H1 (cell line): ENCODE results near the gene CIDEA. TPM values are rescaled to one million over a fixed set of nuclear protein-coding genes. Genes with fewer than 3 reads are reported as not detected.

Experiments
- CTCF ChIA-PET: fragments of 300-600 bp; sonication (Branson Sonifier 250); formaldehyde crosslinking; loops from one replicate; lab custom pipeline; 2021; ENCODE audit not compliant: partially characterized antibody; lab: Charles Lee
- POLR2A ChIA-PET: fragments of 300-600 bp; sonication (Branson Sonifier 250); formaldehyde crosslinking; loops from one replicate; lab custom pipeline; 2021; ENCODE audit warnings: inconsistent platforms; ENCODE audit not compliant: partially characterized antibody; lab: Charles Lee
- DNase-seq, 2 experiments: peaks; one replicate each; pipeline versions ENCODE4 v3.0.0 to v3.0.0-alpha.2; 2010 to 2022; ENCODE audit warnings: low spot score in 2 of 2, low read depth in 1 of 2, mixed read lengths in 1 of 2
- FAIRE-seq: peaks from 2 replicates; lab custom pipeline; 2011; peaks lifted over from hg19 to GRCh38; lab: Jason Lieb, UNC
- H2AFZ ChIP-seq: 2 replicates; pipeline ENCODE4 v1.8.1; 2012; ENCODE audit warnings: low read length, inconsistent platforms
- H2AK5ac ChIP-seq: 2 replicates; pipeline ENCODE4 v1.6.1; 2013; ENCODE audit warnings: low read depth, low read length
- H2BK120ac ChIP-seq: replicated peaks from 2 replicates; pipeline ENCODE3; 2013; ENCODE audit warnings: low read depth, low read length, inconsistent platforms
- H2BK12ac ChIP-seq: 2 replicates; pipeline ENCODE4 v1.6.1; 2013; ENCODE audit warnings: low read depth, low read length
- H2BK15ac ChIP-seq: 2 replicates; pipeline ENCODE4 v1.6.1; 2013; ENCODE audit warnings: low read length
- H2BK20ac ChIP-seq: 2 replicates; pipeline ENCODE4 v1.6.1; 2013; ENCODE audit warnings: low read length
- H2BK5ac ChIP-seq: 2 replicates; pipeline ENCODE4 v1.6.1; 2013; ENCODE audit warnings: low read depth, low read length
- H3K14ac ChIP-seq: 2 replicates; pipeline ENCODE4 v1.6.1; 2013; ENCODE audit warnings: inconsistent platforms; ENCODE audit not compliant: insufficient read length
- H3K18ac ChIP-seq: 2 replicates; pipeline ENCODE4 v1.6.1; 2013; ENCODE audit warnings: low read length; ENCODE audit errors: extremely low read depth
- H3K23ac ChIP-seq: 2 replicates; pipeline ENCODE4 v1.6.1; 2013; ENCODE audit warnings: inconsistent platforms; ENCODE audit not compliant: insufficient read length
- H3K23me2 ChIP-seq: 2 replicates; pipeline ENCODE4 v1.6.1; 2013; ENCODE audit warnings: low read depth, low read length
- H3K27ac ChIP-seq: 2 replicates; pipeline ENCODE4 v1.6.1; 2011; ENCODE audit warnings: low read depth, low read length, inconsistent platforms
- H3K27me3 ChIP-seq, 4 experiments: replicated peaks in 1 of 4; 1 replicate in 1 of 4; 2 replicates in 3 of 4; pipeline versions ENCODE4 v1.6.1 to v1.8.1; 2011 to 2013; ENCODE audit warnings: low read length in 3 of 4, mild to moderate bottlenecking in 3 of 4, inconsistent platforms in 2 of 4, mixed read lengths in 2 of 4, moderate library complexity in 1 of 4; ENCODE audit not compliant: control insufficient read depth in 3 of 4, insufficient read depth in 3 of 4; ENCODE audit errors: extremely low read depth in 1 of 4
- H3K36me3 ChIP-seq, 4 experiments: 2 replicates each; pipeline versions ENCODE4 v1.6.1 to v1.8.1; 2011 to 2013; ENCODE audit warnings: mild to moderate bottlenecking in 4 of 4, low read length in 3 of 4, moderate library complexity in 2 of 4, control low read depth in 1 of 4, inconsistent platforms in 1 of 4; ENCODE audit not compliant: insufficient read depth in 4 of 4, control insufficient read depth in 2 of 4
- H3K4ac ChIP-seq: replicated peaks from 2 replicates; pipeline ENCODE3; 2013; ENCODE audit warnings: low read length, low read depth, mixed read lengths, inconsistent platforms; ENCODE audit not compliant: insufficient read length
- H3K4me1 ChIP-seq, 4 experiments: replicated peaks in 1 of 4; 1 replicate in 1 of 4; 2 replicates in 3 of 4; pipeline versions ENCODE4 v1.6.1 to v1.8.1; 2011 to 2013; ENCODE audit warnings: low read length in 3 of 4, inconsistent platforms in 2 of 4, mixed read lengths in 1 of 4; ENCODE audit not compliant: insufficient read depth in 4 of 4, control insufficient read depth in 3 of 4
- H3K4me2 ChIP-seq, 2 experiments: 2 replicates each; pipeline versions ENCODE4 v1.6.1 to v1.8.1; 2011 to 2013; ENCODE audit warnings: low read depth in 2 of 2, low read length in 2 of 2, control low read depth in 1 of 2, inconsistent platforms in 1 of 2, mild to moderate bottlenecking in 1 of 2; ENCODE audit not compliant: insufficient read depth in 1 of 2
- H3K4me3 ChIP-seq, 4 experiments: fragments of 200-600, 300-600 bp in 1 of 4; sonication (generic), shearing (Covaris generic), sonication (Bioruptor Twin) in 1 of 4; 2 replicates each; pipeline versions ENCODE4 v1.5.1 to v1.8.1; 2011 to 2016; ENCODE audit warnings: low read length in 4 of 4, low read depth in 3 of 4, control low read depth in 2 of 4, inconsistent platforms in 2 of 4, mild to moderate bottlenecking in 2 of 4, mixed read lengths in 1 of 4, moderate library complexity in 1 of 4; ENCODE audit not compliant: insufficient read depth in 2 of 4; ENCODE audit errors: extremely low read depth in 1 of 4
- H3K56ac ChIP-seq: replicated peaks from 2 replicates; pipeline ENCODE3; 2013; ENCODE audit warnings: low read depth, mild to moderate bottlenecking, mixed read lengths, low read length, inconsistent platforms; ENCODE audit not compliant: insufficient read length
- H3K79me1 ChIP-seq: 2 replicates; pipeline ENCODE4 v1.6.1; 2013; ENCODE audit warnings: low read depth, low read length, control low read depth
- H3K79me2 ChIP-seq, 2 experiments: 2 replicates each; pipeline versions ENCODE4 v1.6.1 to v1.8.1; 2012 to 2013; ENCODE audit warnings: low read length in 2 of 2, mild to moderate bottlenecking in 2 of 2, inconsistent platforms in 1 of 2; ENCODE audit not compliant: insufficient read depth in 2 of 2, control insufficient read depth in 1 of 2
- H3K9ac ChIP-seq, 4 experiments: replicated peaks in 1 of 4; 1 replicate in 1 of 4; 2 replicates in 3 of 4; pipeline versions ENCODE4 v1.6.1 to v1.8.1; 2011 to 2013; ENCODE audit warnings: low read depth in 3 of 4, low read length in 3 of 4, control low read depth in 2 of 4, mild to moderate bottlenecking in 2 of 4, moderate library complexity in 2 of 4, inconsistent platforms in 1 of 4; ENCODE audit errors: extremely low read depth in 1 of 4
- H3K9me3 ChIP-seq, 2 experiments: 2 replicates each; pipeline versions ENCODE4 v1.6.1 to v1.8.1; 2012 to 2013; ENCODE audit warnings: mild to moderate bottlenecking in 2 of 2, moderate library complexity in 2 of 2, control low read depth in 1 of 2, inconsistent platforms in 1 of 2, low read depth in 1 of 2, low read length in 1 of 2, mixed read lengths in 1 of 2; ENCODE audit not compliant: insufficient read depth in 2 of 2
- H4K20me1 ChIP-seq, 2 experiments: replicated peaks in 1 of 2; 2 replicates each; pipeline versions ENCODE3 to v1.8.1; 2011 to 2013; ENCODE audit warnings: inconsistent platforms in 2 of 2, low read length in 2 of 2, mild to moderate bottlenecking in 1 of 2; ENCODE audit not compliant: insufficient read depth in 2 of 2, control insufficient read depth in 1 of 2
- H4K5ac ChIP-seq: 2 replicates; pipeline ENCODE4 v1.6.1; 2013; ENCODE audit warnings: low read length, low read depth, mixed read lengths, inconsistent platforms; ENCODE audit not compliant: insufficient read length
- H4K8ac ChIP-seq: 2 replicates; pipeline ENCODE4 v1.8.0; 2013; ENCODE audit warnings: mild to moderate bottlenecking, moderate library complexity, low read length, inconsistent platforms; ENCODE audit not compliant: insufficient read depth; ENCODE audit errors: extremely low read depth
- H4K91ac ChIP-seq: replicated peaks from 2 replicates; pipeline ENCODE3; 2013; ENCODE audit warnings: low read length, mixed read lengths, inconsistent platforms; ENCODE audit not compliant: insufficient read length
- CTBP2 ChIP-seq: IDR thresholded peaks from 2 replicates; pipeline ENCODE4 v1.7.0; 2011; ENCODE audit warnings: borderline replicate concordance, mild to moderate bottlenecking, moderate library complexity, mixed read lengths, low read length; ENCODE audit not compliant: insufficient read depth, insufficient read length
- CTCF ChIP-seq, 3 experiments: IDR thresholded peaks; 1 replicate in 2 of 3; 2 replicates in 1 of 3; pipeline versions ENCODE4 v1.5.1 to v1.6.1; 2011; ENCODE audit warnings: low read length in 3 of 3, mild to moderate bottlenecking in 3 of 3, inconsistent platforms in 2 of 3, low read depth in 1 of 3, moderate library complexity in 1 of 3; ENCODE audit not compliant: insufficient read depth in 1 of 3; ENCODE audit errors: control extremely low read depth in 1 of 3
- GTF2F1 ChIP-seq: IDR thresholded peaks from 2 replicates; pipeline ENCODE4 v1.6.1; 2012; ENCODE audit warnings: low read depth, low read length, improper control_type of control experiment, borderline replicate concordance
- HDAC6 ChIP-seq: IDR thresholded peaks from one replicate; pipeline ENCODE4 v1.7.1; 2012; ENCODE audit warnings: low read depth, mild to moderate bottlenecking, inconsistent platforms, low read length, moderate library complexity
- JUN ChIP-seq: IDR thresholded peaks from 2 replicates; pipeline ENCODE4 v1.6.1; 2011; ENCODE audit warnings: low read depth, mild to moderate bottlenecking, improper control_type of control experiment, low read length
- NRF1 ChIP-seq: IDR thresholded peaks from 2 replicates; pipeline ENCODE4 v1.6.1; 2011; ENCODE audit warnings: mild to moderate bottlenecking, low read depth, low read length, improper control_type of control experiment
- POU5F1 ChIP-seq: IDR thresholded peaks from 2 replicates; pipeline ENCODE4 v1.6.1; 2011; ENCODE audit warnings: low read depth, mild to moderate bottlenecking, low read length, moderate library complexity
- TBP ChIP-seq: IDR thresholded peaks from 2 replicates; pipeline ENCODE4 v1.6.1; 2011; ENCODE audit warnings: low read depth, low read length, improper control_type of control experiment
- TCF12 ChIP-seq: IDR thresholded peaks from 2 replicates; pipeline ENCODE4 v1.6.1; 2011; ENCODE audit warnings: low read depth, mild to moderate bottlenecking, low read length
- WGBS, 2 experiments: shearing (Covaris generic) in 1 of 2; methylation state at CpG; one replicate each; pipeline versions ENCODE4 v1.1.6 to v1.1.7; 2013 to 2015; ENCODE audit warnings: low lambda C conversion rate in 2 of 2, mixed read lengths in 2 of 2, inconsistent platforms in 1 of 2, low coverage in 1 of 2, missing lambda C conversion rate in 1 of 2; ENCODE audit not compliant: insufficient replicate concordance in 2 of 2, insufficient coverage in 1 of 2, insufficient read length in 1 of 2; ENCODE audit errors: extremely low coverage in 1 of 2, missing lambda C conversion rate in 1 of 2; 5-methylcytosine and 5-hydroxymethylcytosine counted together
- polyA plus RNA-seq, 7 experiments: library from polyadenylated mRNA; depleted of rRNA in 3 of 7; stranded (reverse) in 5 of 7; unstranded in 2 of 7; fragments of >200 nt in 5 of 7; fragments of 200-250 nt in 2 of 7; gene quantifications; 1 replicate in 5 of 7; 2 replicates in 1 of 7; 4 replicates in 1 of 7; pipeline versions ENCODE4 v1.2.1 to v1.2.3, GENCODE V29; 2011 to 2013; ENCODE audit warnings: missing spikeins in 2 of 7, mixed read lengths in 2 of 7
- total RNA-seq: library from RNA; stranded (reverse); fragmentation: NEBNext Ultra II Directional; extraction: Animal tissue kit (Norgen Biotek cat#: 25700); gene quantifications from 2 replicates; pipeline ENCODE4 v1.2.1, GENCODE V29; 2021

CIDEA gene
- total and polyA plus RNA-seq, 2 of the 8 experiments (the other 6 are each of a cell fraction or from before 2014, with no cell fraction given) = not detected

- Histone ChIP-seq H3K27ac (no peak overlapping the region), H3K23ac (no peak overlapping the region), H2AFZ (no peak overlapping the region), H3K79me1 (no peaks in the 10 kb centered on the region), H2BK5ac (no peak overlapping the region), H3K36me3 (no peaks in the 10 kb centered on the region), H3K27me3 (peaks cover 0 to 2% (median 0%) of the 10 kb centered on the region in 4 experiments; a peak in 1 of 7 replicates), H3K56ac (no peak overlapping the region), H3K9me3 (no peaks in the 10 kb centered on the region), H4K8ac (no peak overlapping the region), H2BK12ac (no peak overlapping the region), H3K4me1 (no peaks in the 10 kb centered on the region; a peak in 1 of 7 replicates), H2AK5ac (no peak overlapping the region), H3K79me2 (no peaks in the 10 kb centered on the region), H3K23me2 (no peaks in the 10 kb centered on the region), H2BK120ac (no peak overlapping the region), H2BK15ac (no peak overlapping the region), H4K20me1 (no peaks in the 10 kb centered on the region), H4K5ac (no peak overlapping the region), H4K91ac (no peak overlapping the region), H3K4me3 (no peak overlapping the region), H3K4ac (no peak overlapping the region), H3K18ac (no peak overlapping the region), H3K4me2 (no peak overlapping the region), H2BK20ac (no peak overlapping the region), H3K14ac (no peak overlapping the region), H3K9ac (no peak overlapping the region)
- TF ChIP-seq NRF1 (no peak), JUN (no peak), POU5F1 (no peak), GTF2F1 (no peak), TCF12 (no peak), CTCF (IDR thresholded peaks at IDR 0.05; ENCODE audit: control extremely low read depth in 1 of 3, insufficient read depth in 1 of 3, low read depth in 1 of 3, low read length in 3 of 3) (no peak), TBP (no peak), CTBP2 (no peak), HDAC6 (no peak)
- WGBS, 2 experiments = 87% methylated on average over 12 of the region's 16 CpGs; no CpG with 5 or more reads in 1 of the 2 experiments
- DNase-seq = no peak
- POLR2A ChIA-PET = no interaction called here
- CTCF ChIA-PET = interaction anchor here (0.5 to 6.3 kb wide), 30 partner anchors 10 to 549 kb away, joined by 3 to 58 read pairs (median 4); partner anchors contain the start of genes AFG3L2, ANKRD62 and CIDEA
- no peak for FAIRE-seq
Measured at GRCh38 chr18:12236141-12236540, 18.0 kb upstream of the CIDEA start.
